Left lung (tissue), 10 donors: ENCODE measurements around the gene AFAP1L2. TPM values are rescaled to one million over a fixed set of nuclear protein-coding genes. Genes with fewer than 3 reads are reported as not detected.

Experiments used
- ATAC-seq: fragments of 200-7000 bp; cut with Tn5 transposase; one replicate; pipeline ENCODE4 v1.9.1; 2020; ENCODE audit warnings: moderate library complexity
- DNase-seq, 4 donors: peaks; one replicate each; pipeline ENCODE4 v3.0.0-alpha.2; 2013 to 2020
- H3K27ac ChIP-seq, 2 donors: fragments of 200-600 bp; sonication (generic) in 1 of 2; one replicate each; pipeline versions ENCODE4 v1.5.0 to v1.8.0; 2020 to 2021
- H3K27me3 ChIP-seq, 2 donors: fragments of 200-600 bp; sonication (generic) in 1 of 2; one replicate each; pipeline versions ENCODE4 v1.5.0 to v1.8.0; 2020 to 2021
- H3K36me3 ChIP-seq, 2 donors: fragments of 200-600 bp; sonication (generic) in 1 of 2; one replicate each; pipeline versions ENCODE4 v1.5.0 to v1.8.0; 2020 to 2021
- H3K4me1 ChIP-seq, 2 donors: fragments of 200-600 bp; one replicate each; pipeline ENCODE4 v1.8.0; 2021
- H3K4me3 ChIP-seq, 2 donors: fragments of 200-600 bp; sonication (generic) in 1 of 2; one replicate each; pipeline versions ENCODE4 v1.5.0 to v1.8.0; 2020 to 2021; ENCODE audit warnings: mild to moderate bottlenecking in 1 of 2
- H3K9me3 ChIP-seq, 2 donors: fragments of 200-600 bp; sonication (generic) in 1 of 2; one replicate each; pipeline versions ENCODE4 v1.5.0 to v1.8.0; 2020 to 2021
- intact Hi-C, 2 donors: fragments of 100-400 bp; cut with DNase I; formaldehyde crosslinking; loops; one replicate each; pipeline versions ENCODE4 v1.11.2 to v1.14.2; 2022
- polyA plus RNA-seq, 6 donors: library from polyadenylated mRNA; unstranded; fragments of 120-200 nt; gene quantifications; one replicate each; pipeline ENCODE4 v1.2.1, GENCODE V29; 2013; ENCODE audit not compliant: insufficient read length in 6 of 6
- total RNA-seq, 2 donors: library from RNA; stranded (reverse); fragmentation: NEBNext Ultra II Directional; extraction: Animal tissue kit (Norgen Biotek cat#: 25700); gene quantifications; one replicate each; pipeline ENCODE4 v1.2.1, GENCODE V29; 2021
- TF ChIP-seq, protein P1 (sequence below), 2 donors: fragments of 200-600 bp; sonication (generic) in 1 of 2; IDR thresholded peaks; one replicate each; pipeline versions ENCODE4 v1.5.0 to v1.8.0; 2021; ENCODE audit warnings: antibody characterized with exemption in 2 of 2
- donor health status: DM: no; HTN: yes; CAD: no.
- donor health status: DM: no; HTN: no; CAD: no.

The AFAP1L2 gene
- total and polyA plus RNA-seq, 8 donors: 6.4 to 43.3 (median 33.2) TPM

DNA sequence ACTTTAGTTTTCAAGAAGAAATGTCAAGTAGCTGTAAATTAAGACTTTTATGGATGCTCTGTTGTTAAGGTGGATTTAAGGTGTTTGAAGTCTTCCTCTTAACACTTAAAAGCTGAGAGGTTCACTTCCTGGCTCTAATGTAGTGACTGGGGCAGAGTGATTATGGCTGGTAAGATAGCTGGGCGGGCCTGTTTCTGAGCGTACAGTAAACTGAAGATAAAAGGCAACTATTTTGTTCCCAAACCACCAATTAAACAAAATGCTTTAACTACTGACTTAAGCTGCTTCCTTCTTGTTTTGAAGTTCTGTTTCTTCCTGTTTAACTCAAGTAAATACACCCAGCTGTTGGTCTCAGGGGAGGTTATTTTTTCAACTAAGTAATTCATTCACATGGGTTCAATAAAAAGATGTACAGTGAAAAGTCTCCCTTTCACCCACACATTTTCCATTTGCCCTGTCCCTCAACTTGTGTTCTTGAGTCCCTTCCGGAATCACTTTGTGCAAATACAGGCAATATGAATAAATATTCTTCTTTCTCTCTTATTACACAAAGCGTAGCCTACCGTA, 145.9 kb downstream of the AFAP1L2 start:
- H3K36me3 ChIP-seq: no peaks in the 10 kb centered on the region
- intact Hi-C loops: no loop called here
- DNase-seq (no peak), ATAC-seq (peak; percentile 59)
- peaks cover 3 to 8% of the 10 kb centered on the region in 2 donors for H3K4me1 ChIP-seq
- H3K27me3 ChIP-seq: no peaks in the 10 kb centered on the region
- H3K27ac ChIP-seq: peak overlapping the region in 1 of 2 donors; percentile 63
- H3K4me3 ChIP-seq: no peak overlapping the region
- TF ChIP-seq, protein P1, sequence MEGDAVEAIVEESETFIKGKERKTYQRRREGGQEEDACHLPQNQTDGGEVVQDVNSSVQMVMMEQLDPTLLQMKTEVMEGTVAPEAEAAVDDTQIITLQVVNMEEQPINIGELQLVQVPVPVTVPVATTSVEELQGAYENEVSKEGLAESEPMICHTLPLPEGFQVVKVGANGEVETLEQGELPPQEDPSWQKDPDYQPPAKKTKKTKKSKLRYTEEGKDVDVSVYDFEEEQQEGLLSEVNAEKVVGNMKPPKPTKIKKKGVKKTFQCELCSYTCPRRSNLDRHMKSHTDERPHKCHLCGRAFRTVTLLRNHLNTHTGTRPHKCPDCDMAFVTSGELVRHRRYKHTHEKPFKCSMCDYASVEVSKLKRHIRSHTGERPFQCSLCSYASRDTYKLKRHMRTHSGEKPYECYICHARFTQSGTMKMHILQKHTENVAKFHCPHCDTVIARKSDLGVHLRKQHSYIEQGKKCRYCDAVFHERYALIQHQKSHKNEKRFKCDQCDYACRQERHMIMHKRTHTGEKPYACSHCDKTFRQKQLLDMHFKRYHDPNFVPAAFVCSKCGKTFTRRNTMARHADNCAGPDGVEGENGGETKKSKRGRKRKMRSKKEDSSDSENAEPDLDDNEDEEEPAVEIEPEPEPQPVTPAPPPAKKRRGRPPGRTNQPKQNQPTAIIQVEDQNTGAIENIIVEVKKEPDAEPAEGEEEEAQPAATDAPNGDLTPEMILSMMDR (IDR thresholded peaks at IDR 0.05): no peak
- H3K9me3 ChIP-seq: no peaks in the 10 kb centered on the region

DNA sequence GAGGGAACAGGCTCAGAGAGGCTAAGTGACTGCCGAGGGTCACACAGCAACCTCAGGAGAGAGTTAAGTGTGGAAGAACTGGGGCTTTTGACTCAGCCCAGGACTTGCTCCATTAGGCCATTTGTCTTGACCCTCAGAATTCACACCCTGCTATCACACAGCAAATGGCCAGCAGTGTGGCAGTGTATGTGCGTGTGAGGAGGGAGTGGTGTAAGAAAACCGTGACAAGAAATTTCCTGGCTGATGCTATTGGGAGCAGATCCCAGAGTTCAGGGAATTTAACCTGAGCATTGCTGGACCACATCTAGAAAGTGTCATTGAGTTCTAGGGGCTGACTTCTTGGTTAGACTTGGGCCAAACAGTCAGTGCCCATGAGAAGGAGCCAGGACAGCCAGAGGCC, 146.8 kb downstream of the AFAP1L2 start:
- no peaks in the 10 kb centered on the region for H3K9me3 ChIP-seq
- peak overlapping the region in 1 of 2 donors; percentile 63 for H3K27ac ChIP-seq
- TF ChIP-seq, protein P1 (IDR thresholded peaks at IDR 0.05): no peak
- ATAC-seq (no peak), DNase-seq (no peak)
- intact Hi-C loops: no loop called here
- H3K36me3 ChIP-seq: no peaks in the 10 kb centered on the region
- no peaks in the 10 kb centered on the region for H3K27me3 ChIP-seq
- peaks cover 3 to 8% of the 10 kb centered on the region in 2 donors for H3K4me1 ChIP-seq
- no peak overlapping the region for H3K4me3 ChIP-seq

DNA sequence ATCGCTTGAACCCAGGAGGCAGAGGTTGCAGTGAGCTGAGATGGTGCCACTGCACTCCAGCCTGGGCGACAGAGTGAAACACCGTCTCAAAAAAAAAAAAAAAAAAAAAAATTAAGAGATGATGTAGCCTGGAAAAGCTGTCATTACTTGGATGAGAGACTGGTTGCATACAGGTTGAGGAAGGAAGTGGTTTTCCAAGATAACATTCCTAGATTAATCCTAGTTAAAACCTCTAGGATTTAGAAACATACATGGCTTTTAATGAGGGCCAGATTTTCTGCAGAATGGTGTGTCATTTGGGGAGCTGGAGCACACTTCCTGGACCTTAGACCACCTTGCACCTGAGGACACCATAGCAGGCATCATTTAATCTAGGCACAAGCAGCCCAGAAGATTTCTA, 147.5 kb downstream of the AFAP1L2 start:
- DNase-seq (no peak), ATAC-seq (no peak)
- peaks cover 3 to 8% of the 10 kb centered on the region in 2 donors for H3K4me1 ChIP-seq
- no peaks in the 10 kb centered on the region for H3K9me3 ChIP-seq
- no peaks in the 10 kb centered on the region for H3K36me3 ChIP-seq
- TF ChIP-seq, protein P1 (IDR thresholded peaks at IDR 0.05): no peak
- intact Hi-C loops: no loop called here
- no peak overlapping the region for H3K27ac ChIP-seq
- no peaks in the 10 kb centered on the region for H3K27me3 ChIP-seq
- H3K4me3 ChIP-seq: no peak overlapping the region

DNA sequence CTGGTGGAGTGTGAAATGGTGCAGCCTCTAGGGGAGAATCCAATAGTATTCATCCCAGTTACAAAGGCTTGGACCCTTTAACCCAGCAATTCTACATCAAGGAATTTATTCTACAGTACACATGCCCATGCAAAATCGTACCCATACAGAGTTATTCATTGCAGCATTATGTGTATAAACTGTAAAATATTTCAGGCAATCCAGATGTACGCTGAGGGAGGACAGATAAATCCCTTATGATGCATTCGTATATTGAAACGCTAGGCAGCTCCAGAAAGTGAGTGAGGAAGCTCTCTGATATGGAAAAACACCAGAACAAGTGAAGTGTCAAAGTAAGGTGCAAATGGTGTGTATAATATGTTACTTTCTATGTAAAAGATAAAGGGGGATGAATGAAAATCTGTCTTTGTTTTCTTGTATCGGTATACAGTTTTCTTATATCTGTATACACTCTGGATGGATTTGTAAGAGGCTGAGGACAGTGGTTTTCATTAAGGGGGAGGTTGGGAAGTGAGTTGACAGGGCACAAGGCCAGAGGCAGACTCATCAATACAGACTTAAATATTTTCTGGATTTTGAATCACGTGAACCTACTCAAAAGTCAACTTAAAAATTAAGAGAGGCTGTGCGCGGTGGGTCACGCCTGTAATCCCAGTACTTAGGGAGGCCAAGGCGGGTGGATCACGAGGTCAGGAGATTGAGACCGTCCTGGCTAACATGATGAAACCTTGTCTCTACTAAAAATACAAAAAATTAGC, 148.1 kb downstream of the AFAP1L2 start:
- intact Hi-C loops: no loop called here
- Histone ChIP-seq H3K9me3 (no peaks in the 10 kb centered on the region), H3K27me3 (no peaks in the 10 kb centered on the region), H3K36me3 (no peaks in the 10 kb centered on the region), H3K27ac (no peak overlapping the region), H3K4me3 (no peak overlapping the region), H3K4me1 (peaks cover 3 to 8% of the 10 kb centered on the region in 2 donors)
- ATAC-seq: no peak
- TF ChIP-seq, protein P1 (IDR thresholded peaks at IDR 0.05): no peak
- no peak for DNase-seq

DNA sequence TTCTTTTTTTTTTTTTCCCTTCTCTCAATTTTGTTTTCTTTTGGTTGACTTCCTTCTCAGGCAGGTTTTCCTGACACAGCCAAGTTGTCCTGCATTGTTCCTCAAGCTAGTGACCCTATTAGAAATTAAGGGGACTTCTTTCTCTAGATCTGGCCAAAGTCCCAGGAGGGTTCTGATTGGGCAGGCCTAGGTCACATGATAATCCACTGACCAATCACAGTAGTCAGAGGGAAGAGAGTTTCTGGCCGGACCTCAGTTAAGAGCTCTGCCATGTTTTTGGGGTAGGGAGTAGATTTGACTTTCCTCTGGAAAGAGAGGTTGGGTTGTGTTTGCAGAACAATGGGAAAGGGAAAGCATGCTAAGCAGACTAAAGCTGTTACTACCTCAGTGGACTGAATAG, 149.1 kb downstream of the AFAP1L2 start:
- H3K4me1 ChIP-seq: peaks cover 3 to 8% of the 10 kb centered on the region in 2 donors
- DNase-seq (no peak), ATAC-seq (no peak)
- intact Hi-C loops: no loop called here
- no peak overlapping the region for H3K27ac ChIP-seq
- H3K9me3 ChIP-seq: no peaks in the 10 kb centered on the region
- H3K27me3 ChIP-seq: no peaks in the 10 kb centered on the region
- H3K4me3 ChIP-seq: no peak overlapping the region
- TF ChIP-seq, protein P1 (IDR thresholded peaks at IDR 0.05): no peak
- H3K36me3 ChIP-seq: no peaks in the 10 kb centered on the region
